GM12801 (cell line): Measurements from ENCODE around the gene C2orf78.

Experiments
- TF ChIP-seq, protein P1 (sequence below): IDR thresholded peaks from one replicate; pipeline ENCODE4 v1.5.1; 2011; ENCODE audit warnings: control low read depth; ENCODE audit not compliant: insufficient read length; ENCODE audit errors: extremely low read depth

C2orf78 gene

DNA sequence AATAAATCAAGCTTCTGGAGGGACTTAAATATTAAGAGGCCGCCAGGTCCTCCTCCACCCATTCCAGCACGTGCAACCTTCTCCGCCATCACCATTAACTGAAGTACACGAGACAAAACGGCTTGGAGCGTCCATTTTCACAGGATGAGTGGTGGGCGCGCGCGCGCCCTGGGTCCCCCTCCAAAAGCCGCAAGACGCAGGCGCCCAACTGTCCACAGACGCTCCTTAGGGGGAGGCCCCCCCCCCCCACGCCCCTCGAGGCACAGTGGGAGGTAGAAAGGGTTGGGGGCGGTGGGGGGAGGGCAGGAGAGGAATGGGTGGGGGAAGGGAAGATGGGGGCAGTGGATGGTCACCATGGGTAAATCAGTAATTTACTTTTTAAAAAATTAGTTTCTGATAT, 34.3 kb downstream of the C2orf78 start:
- TF ChIP-seq, protein P1, sequence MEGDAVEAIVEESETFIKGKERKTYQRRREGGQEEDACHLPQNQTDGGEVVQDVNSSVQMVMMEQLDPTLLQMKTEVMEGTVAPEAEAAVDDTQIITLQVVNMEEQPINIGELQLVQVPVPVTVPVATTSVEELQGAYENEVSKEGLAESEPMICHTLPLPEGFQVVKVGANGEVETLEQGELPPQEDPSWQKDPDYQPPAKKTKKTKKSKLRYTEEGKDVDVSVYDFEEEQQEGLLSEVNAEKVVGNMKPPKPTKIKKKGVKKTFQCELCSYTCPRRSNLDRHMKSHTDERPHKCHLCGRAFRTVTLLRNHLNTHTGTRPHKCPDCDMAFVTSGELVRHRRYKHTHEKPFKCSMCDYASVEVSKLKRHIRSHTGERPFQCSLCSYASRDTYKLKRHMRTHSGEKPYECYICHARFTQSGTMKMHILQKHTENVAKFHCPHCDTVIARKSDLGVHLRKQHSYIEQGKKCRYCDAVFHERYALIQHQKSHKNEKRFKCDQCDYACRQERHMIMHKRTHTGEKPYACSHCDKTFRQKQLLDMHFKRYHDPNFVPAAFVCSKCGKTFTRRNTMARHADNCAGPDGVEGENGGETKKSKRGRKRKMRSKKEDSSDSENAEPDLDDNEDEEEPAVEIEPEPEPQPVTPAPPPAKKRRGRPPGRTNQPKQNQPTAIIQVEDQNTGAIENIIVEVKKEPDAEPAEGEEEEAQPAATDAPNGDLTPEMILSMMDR: no peak

DNA sequence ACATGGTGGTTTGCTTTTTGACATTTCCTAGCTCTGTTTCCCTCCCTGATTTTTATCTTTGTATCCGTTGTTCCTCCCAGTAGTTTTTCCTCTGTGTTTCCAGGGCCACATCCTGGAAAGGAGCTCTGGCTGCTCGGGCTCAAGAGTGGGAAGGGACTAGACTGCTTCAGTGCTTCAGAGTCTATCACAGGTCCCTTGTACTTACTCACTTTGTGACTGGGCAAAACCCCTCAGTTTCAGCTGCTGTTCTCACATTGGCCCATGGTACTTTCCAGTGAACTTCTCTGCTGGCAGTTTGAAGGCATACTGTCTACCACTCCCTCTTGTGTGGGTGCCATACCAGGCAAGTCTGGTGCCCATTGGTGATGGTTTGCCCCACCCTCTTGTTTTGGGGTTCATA, 37.2 kb downstream of the C2orf78 start:
- TF ChIP-seq, protein P1: no peak

DNA sequence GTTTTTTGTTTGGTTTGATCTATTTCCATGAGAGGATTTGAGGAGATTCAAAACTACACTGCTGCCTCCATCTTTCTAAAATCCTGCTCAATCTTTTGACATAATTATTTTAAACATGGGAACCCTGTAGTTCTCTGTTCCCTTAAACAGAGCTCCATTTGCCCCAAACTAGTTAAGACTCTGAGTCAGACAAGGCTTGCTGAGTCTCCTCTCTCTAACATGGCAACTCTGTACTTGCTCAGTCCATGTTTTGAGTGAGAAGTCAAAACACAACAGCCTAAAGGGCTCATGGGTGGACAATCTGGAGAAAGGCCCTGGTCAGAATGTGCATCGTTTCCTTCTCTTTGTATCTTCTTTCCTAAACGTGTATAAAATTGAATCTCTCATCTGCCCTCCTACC, 37.7 kb downstream of the C2orf78 start:
- TF ChIP-seq, protein P1: no peak

DNA sequence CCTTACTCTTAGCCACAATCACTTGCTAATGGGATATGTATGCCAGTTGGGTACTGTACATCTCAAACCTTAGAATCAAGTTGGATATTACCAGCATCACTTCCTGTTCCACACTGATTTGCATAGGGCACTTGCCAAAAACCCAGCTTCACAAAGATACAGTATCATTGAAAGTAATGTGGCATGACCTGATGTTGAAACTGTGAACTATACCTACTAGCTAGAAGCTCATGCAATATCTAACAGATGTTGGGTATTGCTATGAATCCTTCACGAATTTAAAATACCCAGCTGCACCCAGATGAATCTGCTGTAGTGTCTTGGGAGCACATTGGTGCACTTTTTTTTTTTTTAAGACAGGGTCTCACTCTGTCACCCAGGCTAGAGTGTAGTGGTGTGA, 38.3 kb downstream of the C2orf78 start:
- TF ChIP-seq, protein P1: no peak

DNA sequence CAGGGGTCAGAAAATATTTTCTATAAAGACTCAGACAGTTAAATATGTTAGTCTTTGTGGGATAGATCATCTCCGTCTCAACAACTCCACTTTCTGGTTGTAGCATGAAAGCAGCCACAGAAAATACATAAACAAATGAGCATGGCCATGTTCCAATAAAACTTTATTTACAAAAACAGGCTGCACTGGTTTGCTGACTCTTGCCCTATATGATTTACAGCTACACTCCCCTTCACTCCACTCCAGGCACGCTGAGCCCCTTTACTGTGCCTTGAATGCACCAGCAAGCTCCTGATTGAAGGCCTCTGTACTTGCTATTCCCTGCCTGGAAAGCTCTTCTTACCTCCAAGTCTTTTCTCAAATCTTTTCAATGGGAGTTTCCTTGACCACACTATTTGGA, 39.0 kb downstream of the C2orf78 start:
- TF ChIP-seq, protein P1: no peak

DNA sequence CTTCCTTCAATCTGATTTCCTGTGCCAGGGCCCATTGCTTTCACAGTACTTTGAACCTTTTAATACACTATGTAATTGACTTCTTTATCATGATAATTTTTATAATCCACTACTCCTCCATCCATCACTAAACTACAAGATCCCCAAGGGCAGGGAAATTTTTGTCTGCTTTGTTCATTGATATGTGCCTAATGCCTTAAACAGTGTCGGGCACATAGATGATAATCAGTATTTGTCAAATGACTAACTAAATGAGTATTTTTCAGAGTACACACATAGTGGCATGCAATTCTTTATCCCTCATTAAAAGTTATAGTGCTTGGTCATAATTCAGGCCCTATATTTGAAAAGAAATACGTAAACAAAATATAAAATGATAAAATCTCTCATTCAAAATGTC, 39.4 kb downstream of the C2orf78 start:
- TF ChIP-seq, protein P1: no peak

DNA sequence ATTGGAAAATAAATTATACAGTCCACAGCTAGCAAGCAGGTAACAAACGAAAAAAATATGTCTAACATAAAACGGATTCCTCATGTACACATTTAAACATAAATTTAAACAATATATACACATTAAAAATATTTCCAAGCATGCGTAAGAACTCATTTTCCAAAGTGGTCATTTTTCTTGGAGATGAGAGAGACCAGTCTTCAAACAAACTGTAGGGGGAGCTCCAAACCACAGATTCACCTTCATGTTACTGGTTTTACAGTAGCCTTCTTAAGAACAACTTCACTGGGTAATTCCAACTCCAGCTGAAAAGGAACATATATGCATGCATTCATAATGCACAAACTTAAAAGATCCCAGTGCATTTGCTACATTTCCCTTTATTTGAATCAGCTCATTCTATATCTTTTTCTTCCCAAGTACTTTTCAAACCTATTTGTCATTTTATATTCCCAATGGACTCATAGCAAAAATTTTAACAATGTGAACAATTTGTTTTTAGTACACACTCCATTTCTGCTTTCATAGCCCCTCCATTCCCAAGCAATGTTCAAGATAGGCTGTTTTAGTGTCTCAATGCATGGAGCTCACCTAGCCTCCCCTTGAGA, 40.0 kb downstream of the C2orf78 start:
- TF ChIP-seq, protein P1: no peak

DNA sequence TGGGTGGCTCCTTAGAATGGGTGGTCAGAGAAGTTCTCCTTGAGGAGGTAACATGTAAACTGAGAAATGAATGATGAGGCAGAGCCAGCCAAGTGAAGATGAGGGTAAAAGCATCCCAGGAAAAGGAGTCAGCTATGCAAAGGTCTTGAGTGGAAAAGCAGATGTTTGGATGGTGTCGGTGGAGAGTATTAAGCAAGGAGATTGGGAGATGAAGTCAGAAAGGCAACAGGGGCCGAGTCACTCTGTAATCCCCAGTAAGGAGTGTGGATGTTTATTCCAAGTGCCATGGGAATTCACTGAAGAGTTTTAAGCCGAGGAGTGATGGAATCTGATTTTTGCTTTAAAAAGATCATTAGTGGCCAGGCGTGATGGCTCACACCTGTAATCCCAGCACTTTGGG, 41.4 kb downstream of the C2orf78 start:
- TF ChIP-seq, protein P1: no peak
